KOPT-K1 (cell line): Measurements from ENCODE around the gene MIPOL1.
"Not testable (repeated sequence)": the region's sequence is repeated elsewhere in the genome, so short reads cannot be mapped to it uniquely, and the experiment has no call there.

Source experiments
- H3K27ac ChIP-seq: fragments of 200-600 bp; sonication (generic); 2 replicates; pipeline ENCODE4 v1.5.1; 2016; ENCODE audit warnings: antibody characterized with exemption, mild to moderate bottlenecking, low read depth, low read length; ENCODE audit not compliant: poor library complexity, severe bottlenecking
- H3K36me3 ChIP-seq: fragments of 200-600 bp; sonication (generic); 2 replicates; pipeline ENCODE4 v1.5.1; 2017; ENCODE audit warnings: antibody characterized with exemption, mild to moderate bottlenecking, low read length, moderate library complexity; ENCODE audit not compliant: insufficient read depth
- H3K9me3 ChIP-seq: fragments of 200-600 bp; sonication (generic); 2 replicates; pipeline ENCODE4 v1.5.1; 2017; ENCODE audit warnings: antibody characterized with exemption, low read length, mild to moderate bottlenecking; ENCODE audit not compliant: insufficient read depth, poor library complexity, severe bottlenecking

The MIPOL1 gene

GRCh38 chr14:37197421-37198272 is at the start of gene MIPOL1:
Gene MIPOL1 (plus strand): TSS chr14:37197937. CDS start chr14:37247889, 49,952 bp downstream.
- Histone ChIP-seq H3K27ac (no peak within 1 kb of the TSS), H3K9me3 (no peaks in the 10 kb centered on the region), H3K36me3 (no peaks in the 10 kb centered on the region)

GRCh38 chr14:37150414-37150813 is 47.3 kb upstream of the MIPOL1 start:
- Histone ChIP-seq H3K36me3 (no peaks in the 10 kb centered on the region), H3K27ac (no peak overlapping the region), H3K9me3 (no peaks in the 10 kb centered on the region)

GRCh38 chr14:37153005-37153404 is 44.7 kb upstream of the MIPOL1 start:
- Histone ChIP-seq H3K36me3 (no peaks in the 10 kb centered on the region), H3K9me3 (no peaks in the 10 kb centered on the region), H3K27ac (no peak overlapping the region)

- Histone ChIP-seq H3K36me3 (no peaks in the 10 kb centered on the region), H3K27ac (no peak overlapping the region), H3K9me3 (no peaks in the 10 kb centered on the region)
These were observed 44.3 kb upstream of the MIPOL1 start for GRCh38 chr14:37153483-37153882.

- Histone ChIP-seq H3K9me3 (no peaks in the 10 kb centered on the region), H3K27ac (no peak overlapping the region), H3K36me3 (no peaks in the 10 kb centered on the region)
These were observed 39.8 kb upstream of the MIPOL1 start for GRCh38 chr14:37157987-37158386.

- H3K9me3 ChIP-seq, H3K36me3 ChIP-seq: not testable (repeated sequence)
These were observed 35.4 kb upstream of the MIPOL1 start for GRCh38 chr14:37162307-37162706.

GRCh38 chr14:37165794-37166193 is 31.9 kb upstream of the MIPOL1 start:
- Histone ChIP-seq H3K9me3 (no peaks in the 10 kb centered on the region), H3K27ac (no peak overlapping the region), H3K36me3 (no peaks in the 10 kb centered on the region)

More at GRCh38 chr14:37162307-37162706, 35.4 kb upstream of the MIPOL1 start:
- not testable (repeated sequence) for H3K27ac ChIP-seq

- H3K27ac ChIP-seq = no peak overlapping the region
- no peaks in the 10 kb centered on the region for H3K36me3 ChIP-seq
These were observed 30.3 kb upstream of the MIPOL1 start for GRCh38 chr14:37167151-37168047.

GRCh38 chr14:37168721-37169120 is 29.0 kb upstream of the MIPOL1 start:
- Histone ChIP-seq H3K27ac (no peak overlapping the region), H3K9me3 (no peaks in the 10 kb centered on the region), H3K36me3 (no peaks in the 10 kb centered on the region)

More at GRCh38 chr14:37167151-37168047, 30.3 kb upstream of the MIPOL1 start:
- H3K9me3 ChIP-seq = no peaks in the 10 kb centered on the region

GRCh38 chr14:37170237-37170636 is 27.5 kb upstream of the MIPOL1 start:
- no peaks in the 10 kb centered on the region for H3K9me3 ChIP-seq
- no peaks in the 10 kb centered on the region for H3K36me3 ChIP-seq
- no peak overlapping the region for H3K27ac ChIP-seq

- no peak overlapping the region for H3K27ac ChIP-seq
These were observed 26.7 kb upstream of the MIPOL1 start for GRCh38 chr14:37170993-37171392.

GRCh38 chr14:37171678-37172023 is 26.1 kb upstream of the MIPOL1 start:
- Histone ChIP-seq H3K27ac (no peak overlapping the region), H3K36me3 (no peaks in the 10 kb centered on the region), H3K9me3 (no peaks in the 10 kb centered on the region)

More at GRCh38 chr14:37170993-37171392, 26.7 kb upstream of the MIPOL1 start:
- Histone ChIP-seq H3K36me3 (no peaks in the 10 kb centered on the region), H3K9me3 (no peaks in the 10 kb centered on the region)

- H3K9me3 ChIP-seq = no peaks in the 10 kb centered on the region
- H3K36me3 ChIP-seq = no peaks in the 10 kb centered on the region
- no peak within 1 kb of the TSS for H3K27ac ChIP-seq
These were observed 25.5 kb upstream of the MIPOL1 start, which contains the start of gene SLC25A21 for GRCh38 chr14:37172024-37172869. Gene SLC25A21 (minus strand): TSS chr14:37172606.

GRCh38 chr14:37172936-37173614 is 24.7 kb upstream of the MIPOL1 start:
- Histone ChIP-seq H3K36me3 (no peaks in the 10 kb centered on the region), H3K9me3 (no peaks in the 10 kb centered on the region), H3K27ac (no peak overlapping the region)
